ENCODE results near the gene NDUFS2.
A peak's percentile ranks its signal among the peaks of the same experiment; 100 is the strongest.

The NDUFS2 gene

DNA sequence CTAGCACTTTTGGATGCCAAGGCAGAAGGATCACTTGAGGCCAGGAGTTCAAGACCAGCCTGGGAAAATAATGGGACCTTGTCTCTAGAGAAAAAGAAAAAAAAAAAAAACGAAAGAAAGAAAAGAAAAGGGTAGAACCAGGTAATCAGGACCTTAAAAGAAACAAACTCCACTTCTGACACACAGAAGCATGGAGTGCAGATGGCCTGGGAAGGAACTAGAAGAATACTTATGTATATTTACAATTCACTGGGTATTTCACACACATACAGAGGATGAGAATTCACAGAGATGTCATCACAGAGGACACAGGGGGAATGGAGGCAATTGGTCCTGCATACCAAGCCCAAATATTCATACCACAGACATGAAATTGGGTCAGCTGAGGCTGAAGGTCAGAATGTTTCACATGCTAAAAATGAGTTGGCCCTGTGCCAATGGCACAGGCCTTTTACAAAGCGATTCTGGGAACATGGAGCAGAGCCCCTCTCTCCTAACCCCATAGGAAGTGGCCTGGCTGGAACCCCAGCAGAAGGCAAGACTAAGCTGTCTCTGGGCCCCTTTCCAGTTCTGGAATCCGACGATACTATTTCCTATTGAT lies 29.3 kb upstream of the NDUFS2 start:
- no peak for DNase-seq (ENCODE audit: low spot score)

DNA sequence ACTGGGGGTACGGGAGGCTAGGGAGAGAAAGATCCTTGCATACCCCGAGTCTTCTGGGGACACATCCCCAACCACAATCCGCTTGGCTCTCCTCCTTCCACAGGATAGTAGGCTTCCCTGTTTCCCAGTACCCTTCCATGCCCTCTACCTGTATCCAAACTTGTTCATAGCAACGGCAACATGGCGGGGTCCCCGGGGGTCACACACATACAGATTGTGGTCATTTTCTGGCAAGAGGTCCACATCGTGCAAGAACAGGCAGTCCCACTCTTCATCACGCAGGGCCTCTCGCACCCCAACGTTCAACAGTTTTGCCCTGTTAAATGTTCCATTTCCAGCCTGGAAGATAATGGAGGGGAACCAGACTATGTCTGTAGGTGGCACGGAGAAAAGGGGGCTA lies 28.5 kb upstream of the NDUFS2 start:
- DNase-seq (ENCODE audit: low spot score) = no peak

DNA sequence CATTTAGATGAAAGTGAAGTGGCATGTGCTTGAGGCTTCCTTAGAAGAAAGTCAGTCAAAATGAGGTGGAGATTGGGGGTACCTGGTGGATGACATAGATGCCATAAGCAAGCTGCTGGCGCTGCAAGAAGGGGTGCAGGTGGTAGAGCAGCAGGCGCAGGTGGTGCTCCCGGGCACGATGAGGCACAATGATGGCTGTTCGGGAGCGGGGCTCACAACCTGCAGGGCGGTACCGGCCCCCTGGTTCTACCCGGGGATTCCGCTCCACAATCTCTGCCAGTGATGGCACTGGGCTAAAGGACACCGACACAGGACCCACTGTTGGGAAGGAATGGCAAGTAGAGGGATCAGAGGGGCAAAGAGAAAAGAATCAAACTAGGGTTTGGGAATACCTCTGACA lies 27.3 kb upstream of the NDUFS2 start:
- no peak for DNase-seq (ENCODE audit: low spot score)

DNA sequence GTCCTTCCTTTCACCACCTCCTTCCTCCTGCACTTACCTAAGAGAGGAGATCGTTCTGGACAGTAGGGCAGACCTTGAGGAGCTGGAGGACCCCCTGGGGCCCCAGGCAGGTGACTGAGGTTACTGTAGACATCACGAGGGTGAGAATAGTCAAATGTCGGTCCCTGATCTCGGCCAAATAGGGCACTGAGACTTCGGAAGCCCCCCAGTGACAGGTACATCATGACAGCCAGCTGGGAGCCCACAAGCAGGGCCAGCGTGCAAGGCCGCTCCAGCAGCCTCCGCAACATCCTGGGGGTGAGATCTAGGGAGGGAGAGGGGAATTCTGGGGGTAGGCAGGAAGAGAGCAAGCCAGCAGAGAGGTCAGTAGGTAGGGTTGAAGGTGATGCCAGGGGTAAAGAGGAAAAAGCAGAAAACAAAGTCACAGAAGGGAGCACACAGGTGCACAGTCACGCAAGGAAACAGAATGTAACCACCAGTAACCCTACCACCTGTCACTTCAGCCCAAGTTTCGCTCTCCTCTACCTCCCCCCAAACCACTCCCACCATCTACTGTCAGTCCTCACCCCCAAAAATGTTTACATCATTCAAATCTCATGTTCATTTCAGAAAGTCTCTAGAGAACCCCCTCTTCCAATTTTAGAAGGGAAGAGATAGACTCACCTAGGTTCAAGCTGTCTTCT lies 26.3 kb upstream of the NDUFS2 start:
- DNase-seq (ENCODE audit: low spot score) = no peak

DNA sequence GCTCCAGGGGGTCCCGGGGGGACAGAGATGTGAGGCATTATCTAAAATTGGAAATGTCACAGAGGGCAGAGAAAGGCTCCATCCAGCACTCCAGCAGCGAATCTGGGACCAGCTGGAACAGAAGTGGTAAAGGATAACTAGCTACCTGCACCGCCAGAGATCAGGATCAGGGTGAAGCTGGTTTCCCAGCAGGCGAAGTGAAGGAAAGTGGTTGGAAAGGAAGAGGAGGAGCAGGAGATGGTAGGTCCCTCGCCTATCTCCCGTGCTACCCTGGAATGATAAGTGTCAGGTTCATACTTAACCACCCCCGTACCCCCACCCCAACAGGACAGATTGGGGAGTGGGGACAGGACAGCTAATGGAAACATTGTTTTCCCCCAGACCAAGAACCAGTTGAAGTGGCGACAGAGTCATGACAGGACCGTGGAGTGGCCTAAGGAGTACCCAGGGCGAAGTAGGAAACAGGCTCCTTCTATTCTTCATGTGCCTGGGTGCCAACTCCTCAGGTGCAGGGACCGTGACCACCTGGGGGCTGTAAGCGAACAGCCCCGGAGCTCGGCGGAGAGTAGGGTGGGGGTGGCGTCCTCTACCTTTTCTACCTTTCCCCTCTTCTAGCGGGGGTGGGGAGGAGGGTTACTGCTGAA lies 25.6 kb upstream of the NDUFS2 start:
- DNase-seq (ENCODE audit: low spot score) = no peak

DNA sequence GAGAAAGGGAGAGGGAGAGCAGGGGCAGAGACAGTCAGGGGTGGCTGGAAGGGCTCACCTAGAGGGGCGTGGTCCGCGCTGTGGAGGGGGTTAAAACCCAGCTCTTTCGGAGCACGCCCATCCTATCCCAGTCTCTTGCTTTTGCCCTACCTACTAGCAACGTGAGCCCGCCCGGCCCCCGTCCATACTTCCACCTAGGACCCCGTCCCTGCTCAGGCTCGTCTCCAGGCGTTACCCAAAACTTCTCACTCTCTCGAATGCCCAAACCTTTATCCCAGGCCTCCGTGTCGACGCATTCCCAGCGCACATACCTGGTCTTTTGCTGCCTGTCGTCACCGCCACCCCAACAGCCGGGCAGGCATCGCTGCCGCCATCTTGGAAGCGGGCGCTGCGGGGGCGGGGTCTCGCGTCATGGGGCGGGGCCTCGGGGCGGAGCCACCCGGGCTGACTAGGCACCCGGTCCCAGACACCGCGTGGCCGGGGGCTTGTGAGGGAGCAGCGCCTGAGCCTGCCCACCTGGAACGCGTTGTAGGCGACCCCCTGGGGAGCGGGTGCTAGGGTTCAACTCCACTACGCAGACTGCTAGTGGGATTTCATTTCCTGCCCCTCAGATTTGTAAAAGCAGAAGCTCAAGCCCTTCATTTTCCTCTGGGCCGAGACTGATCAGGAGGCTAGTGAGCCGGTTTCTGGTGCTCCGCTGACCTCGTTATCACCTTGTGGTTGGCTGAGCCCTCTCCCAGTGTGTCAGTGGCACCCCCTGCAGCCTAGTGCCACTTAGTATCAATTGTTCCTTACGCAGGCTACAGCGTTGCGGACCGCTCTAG lies 24.8 kb upstream of the NDUFS2 start, which contains the start of gene B4GALT3:
B4GALT3 (minus strand) TSS at position 396 of the 824 bp plus-strand sequence. CDS start 1,447 bp downstream, outside the sequence.
- DNase-seq (ENCODE audit: low spot score) = peak; percentile 95

DNA sequence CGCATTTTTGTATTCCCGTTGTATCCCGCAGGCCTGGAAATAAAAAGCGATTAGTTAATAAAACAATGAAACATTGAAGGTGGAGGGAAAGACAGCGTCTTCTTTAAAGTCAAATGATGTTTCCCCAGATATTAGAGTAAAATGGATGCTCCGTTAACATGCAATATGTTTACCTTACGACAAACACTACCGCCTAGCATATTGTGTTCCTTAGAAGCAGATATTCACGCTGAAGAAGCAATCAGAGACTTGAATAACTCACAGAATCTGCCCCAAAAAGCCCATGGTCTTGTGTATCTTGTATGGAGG lies 24.3 kb upstream of the NDUFS2 start:
- no peak for DNase-seq (ENCODE audit: low spot score)

DNA sequence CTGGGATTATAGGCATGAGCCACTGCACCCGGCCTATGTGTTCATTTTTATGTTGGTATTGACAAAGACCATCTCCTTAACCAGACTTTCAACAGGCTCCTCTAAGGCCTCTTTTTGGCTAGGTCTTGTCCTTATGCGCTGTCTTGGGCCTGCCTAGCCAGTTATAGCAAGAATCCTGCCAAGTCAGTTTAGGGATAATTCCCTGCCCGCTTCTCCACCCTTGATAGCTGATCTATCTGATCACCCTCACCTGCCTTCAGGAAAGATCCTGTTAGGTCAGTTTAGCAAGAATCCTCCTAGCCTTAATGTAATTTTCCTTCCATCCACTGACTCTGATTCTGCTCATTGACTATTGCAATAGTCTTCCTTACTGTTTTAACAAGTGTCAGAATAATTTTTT lies 22.5 kb upstream of the NDUFS2 start:
- DNase-seq (ENCODE audit: low spot score) = no peak

DNA sequence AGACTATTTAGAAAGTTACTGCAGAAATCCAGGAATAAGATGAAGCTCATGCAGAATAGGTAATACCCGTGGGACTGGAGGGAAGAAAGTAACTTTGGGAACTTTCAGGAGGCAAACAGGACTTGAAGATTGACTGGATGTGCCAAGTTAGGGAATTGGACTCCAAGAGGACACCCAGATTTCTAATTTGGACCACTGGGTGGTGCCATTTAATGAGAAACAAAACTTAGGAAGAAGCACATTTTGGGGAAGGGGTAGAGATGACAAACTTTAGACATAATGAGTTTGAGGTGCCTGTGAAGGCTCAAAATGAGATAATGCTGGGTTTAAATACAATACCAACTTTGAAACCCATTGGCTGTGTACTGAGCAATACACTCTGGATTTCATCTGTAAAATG lies 21.5 kb upstream of the NDUFS2 start:
- DNase-seq (ENCODE audit: low spot score) = no peak

DNA sequence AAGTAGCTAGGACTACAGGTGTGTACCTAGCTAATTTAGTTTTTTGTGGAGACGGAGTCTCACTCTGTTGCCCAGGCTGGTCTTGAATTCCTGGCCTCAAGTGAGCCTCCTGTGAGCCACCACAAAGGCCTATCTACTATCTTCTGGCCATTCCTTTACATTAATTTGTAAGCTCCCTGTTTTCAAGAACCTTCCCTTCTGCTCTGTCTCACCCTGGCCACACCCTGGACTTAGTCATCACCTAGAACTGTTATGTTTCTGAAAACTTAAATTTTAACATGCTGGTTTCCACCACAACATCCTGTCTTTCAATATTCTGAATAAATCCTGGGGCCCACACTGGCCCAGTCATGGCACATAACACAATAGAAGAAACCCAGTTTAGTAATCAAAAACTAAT lies 20.0 kb upstream of the NDUFS2 start:
- DNase-seq (ENCODE audit: low spot score) = peak; percentile 88

DNA sequence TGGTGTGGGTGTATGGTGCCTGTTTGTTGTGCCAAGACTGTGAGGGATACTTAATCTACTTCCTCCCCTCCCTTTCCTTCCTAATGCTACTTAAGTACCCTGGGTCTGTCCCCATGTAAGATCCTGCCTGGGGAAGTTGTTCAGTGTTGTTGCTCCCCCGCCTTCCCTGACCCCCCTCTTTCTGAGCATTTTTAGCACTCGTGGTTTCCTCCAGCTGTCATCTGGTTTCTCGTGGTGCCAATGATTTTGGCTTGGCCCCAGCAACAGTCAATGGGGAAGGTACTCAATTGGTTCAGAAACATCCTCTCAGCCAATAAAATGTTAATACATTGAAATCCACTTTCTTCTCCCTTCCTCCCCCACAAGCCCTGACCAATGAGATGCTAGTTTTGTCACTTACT lies 16.9 kb upstream of the NDUFS2 start:
- peak; percentile 86 for DNase-seq (ENCODE audit: low spot score)

DNA sequence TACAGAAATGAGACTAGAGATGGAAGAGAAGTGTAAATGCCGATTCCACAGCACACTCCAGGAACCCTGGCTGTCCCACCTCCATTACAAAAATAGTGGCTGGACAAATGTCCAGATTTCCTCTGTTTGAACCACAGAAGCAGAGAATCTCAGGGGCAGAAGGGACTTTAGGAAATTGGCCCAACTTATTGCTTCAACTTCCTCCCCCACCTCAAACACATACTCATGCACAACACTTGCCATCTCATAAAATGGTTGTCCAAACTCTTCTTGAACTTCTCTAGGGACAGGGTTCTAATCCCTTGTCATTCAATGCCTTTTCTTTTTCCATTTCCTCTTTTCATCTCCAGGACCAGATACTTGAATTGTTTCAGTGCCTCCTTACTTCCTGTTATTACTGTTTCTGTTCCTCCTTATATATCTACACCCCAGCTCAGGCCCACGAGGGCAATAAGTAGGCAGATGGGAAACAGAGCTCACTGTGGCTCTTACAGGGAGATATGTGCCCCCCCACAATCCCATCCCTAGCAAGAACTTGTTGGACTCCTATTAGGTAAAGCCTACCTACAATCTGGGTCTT lies 16.3 kb upstream of the NDUFS2 start:
- DNase-seq (ENCODE audit: low spot score) = no peak

DNA sequence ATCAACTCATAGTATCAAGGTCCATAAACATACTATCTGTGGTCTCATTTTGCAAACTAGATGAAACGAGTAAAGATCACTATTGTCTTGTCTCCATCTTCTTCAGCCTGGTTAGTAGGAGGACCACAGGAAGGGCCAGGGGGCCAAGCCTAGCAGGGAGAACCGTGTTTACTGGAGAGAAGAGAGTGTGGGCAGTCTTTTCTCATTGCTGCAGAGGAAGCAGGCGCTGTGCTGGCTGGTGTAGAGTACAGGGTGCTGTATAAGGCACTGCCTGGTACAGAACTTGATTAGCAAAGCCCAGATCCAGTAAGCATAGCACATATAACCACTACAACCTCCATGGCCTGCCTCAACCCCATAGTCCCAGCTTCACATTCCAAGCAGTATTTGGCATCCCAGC lies 14.9 kb upstream of the NDUFS2 start:
- DNase-seq (ENCODE audit: low spot score) = no peak

DNA sequence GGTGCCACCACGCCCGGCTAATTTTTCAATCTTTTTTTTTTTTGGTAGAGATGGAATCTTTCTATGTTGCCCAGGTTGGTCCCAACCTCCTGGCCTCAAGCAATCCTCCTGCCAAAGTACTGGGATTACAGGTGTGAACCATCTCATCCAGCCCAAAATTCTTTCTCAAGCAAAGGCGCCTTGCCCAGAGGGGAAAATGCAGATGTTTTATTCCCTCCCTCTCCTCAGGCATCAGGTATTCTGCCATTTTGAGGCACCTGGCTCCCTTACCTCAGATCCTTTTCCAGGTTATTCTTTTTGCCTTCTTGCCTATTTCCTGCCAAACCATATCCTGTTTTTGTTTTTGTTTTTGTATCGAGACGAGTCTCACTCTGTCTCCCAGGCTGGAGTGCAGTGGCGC lies 13.8 kb upstream of the NDUFS2 start:
- no peak for DNase-seq (ENCODE audit: low spot score)

DNA sequence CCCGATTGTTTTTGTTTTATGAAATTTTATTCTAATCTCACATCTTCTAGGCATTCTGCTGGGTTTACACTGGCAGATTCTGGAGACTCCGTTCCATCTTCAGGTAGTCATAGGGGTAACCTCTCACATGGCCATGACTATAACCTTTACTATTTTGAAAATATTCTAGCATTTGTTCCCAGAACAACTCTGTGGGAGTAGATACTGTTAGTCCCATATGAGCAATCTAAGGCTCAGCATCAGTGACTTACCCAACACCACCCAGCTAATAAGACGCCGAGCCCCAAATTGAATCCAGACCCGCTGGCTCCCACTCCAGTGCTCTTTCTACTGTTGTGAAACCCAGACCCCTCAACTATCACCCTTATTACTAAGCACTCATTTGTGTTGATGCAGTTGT lies 13.1 kb upstream of the NDUFS2 start:
- no peak for DNase-seq (ENCODE audit: low spot score)

DNA sequence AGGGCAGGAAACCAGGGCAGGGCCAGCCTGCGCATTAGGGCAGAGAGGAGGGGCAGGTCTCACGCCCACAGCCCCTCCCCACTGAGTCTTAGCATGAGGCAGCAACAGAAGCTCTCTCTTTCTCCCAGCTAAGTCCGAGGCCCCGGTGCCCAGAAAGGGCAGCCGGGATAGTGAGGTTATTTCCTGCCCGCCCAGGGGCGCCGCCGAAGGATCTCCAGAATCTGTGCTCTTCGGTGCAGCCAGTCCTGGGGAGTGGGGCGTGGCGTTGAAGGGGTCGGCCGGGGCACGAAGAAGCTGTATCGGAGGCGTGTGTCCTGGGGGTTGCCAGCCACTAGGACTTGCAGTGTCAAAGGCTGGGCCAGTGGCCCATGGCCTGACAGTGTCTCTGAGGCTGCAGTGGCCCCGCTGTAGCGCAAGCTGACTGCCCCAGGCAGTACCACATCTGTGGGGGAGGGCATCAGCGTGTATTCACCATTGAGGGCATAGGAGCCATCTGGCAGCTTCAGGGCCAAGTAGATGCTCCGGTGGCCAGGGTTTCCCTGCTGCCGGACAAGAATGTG lies 11.1 kb upstream of the NDUFS2 start:
- no peak for DNase-seq (ENCODE audit: low spot score)

DNA sequence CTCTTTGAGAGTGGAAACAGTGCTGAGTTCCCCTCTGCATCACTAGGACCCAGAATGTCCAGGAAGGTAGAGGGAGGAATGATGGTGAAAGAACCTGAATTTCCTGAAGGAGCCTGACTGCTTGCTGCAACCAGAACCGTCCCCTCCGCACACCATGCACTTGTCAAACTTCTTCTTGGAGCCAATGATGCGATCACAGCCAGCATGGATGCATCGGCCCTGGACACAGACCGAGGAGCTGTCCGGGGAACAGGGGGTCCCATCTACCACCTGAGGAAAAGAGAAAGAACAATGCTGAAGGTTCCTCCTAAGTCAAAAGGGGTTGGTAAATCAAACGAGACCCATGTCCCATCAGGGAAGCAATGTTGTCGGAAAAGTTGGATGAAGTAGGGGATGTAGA lies 10.2 kb upstream of the NDUFS2 start:
- DNase-seq (ENCODE audit: low spot score) = no peak

DNA sequence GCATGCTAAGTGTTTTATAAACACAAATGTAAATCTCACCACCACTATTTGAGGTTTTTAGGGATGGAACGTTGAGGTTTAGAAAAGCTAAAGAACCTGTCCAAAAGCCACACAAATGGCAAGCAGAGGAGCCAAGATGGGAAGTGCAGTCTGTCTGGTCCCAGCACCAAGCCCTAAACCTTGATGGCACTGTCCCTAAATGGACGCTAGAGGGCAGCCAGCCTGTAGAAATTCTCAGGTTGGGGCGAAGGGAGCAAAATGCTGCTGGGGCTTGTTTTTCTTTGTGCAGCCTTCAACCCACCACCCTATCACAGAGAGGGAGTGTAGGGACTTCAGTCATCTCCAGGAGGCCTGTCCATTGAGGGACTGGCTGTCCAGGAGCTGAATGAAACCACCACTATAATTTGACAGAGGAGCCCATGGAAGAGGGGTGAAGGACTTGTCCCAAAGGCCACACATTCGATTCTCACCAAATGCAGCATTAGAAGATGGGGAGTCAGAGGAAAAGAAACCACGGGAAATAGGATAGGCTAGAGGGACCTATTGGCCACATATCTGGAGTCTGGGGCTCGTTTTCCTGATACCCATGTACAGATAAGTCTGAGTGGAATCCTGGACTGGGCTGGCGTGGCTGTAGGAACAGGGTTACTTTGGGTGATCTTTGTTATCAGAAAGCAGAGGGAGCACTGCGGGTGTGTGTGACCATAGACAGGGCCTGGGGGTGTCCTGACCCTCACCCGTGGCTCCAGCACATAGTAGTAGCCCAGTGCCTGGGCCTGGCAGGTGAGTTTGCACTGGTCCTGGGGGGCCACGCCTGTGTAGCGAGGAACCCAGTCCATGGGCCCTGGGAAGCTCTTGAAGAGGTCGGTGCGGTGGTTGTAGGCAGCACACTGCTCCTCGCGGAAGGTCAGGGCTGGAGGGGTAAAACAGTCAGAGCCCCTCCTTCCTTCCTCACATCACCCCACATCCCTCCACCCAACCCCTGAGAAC lies 9.4 kb upstream of the NDUFS2 start:
- DNase-seq (ENCODE audit: low spot score) = peak; percentile 83

DNA sequence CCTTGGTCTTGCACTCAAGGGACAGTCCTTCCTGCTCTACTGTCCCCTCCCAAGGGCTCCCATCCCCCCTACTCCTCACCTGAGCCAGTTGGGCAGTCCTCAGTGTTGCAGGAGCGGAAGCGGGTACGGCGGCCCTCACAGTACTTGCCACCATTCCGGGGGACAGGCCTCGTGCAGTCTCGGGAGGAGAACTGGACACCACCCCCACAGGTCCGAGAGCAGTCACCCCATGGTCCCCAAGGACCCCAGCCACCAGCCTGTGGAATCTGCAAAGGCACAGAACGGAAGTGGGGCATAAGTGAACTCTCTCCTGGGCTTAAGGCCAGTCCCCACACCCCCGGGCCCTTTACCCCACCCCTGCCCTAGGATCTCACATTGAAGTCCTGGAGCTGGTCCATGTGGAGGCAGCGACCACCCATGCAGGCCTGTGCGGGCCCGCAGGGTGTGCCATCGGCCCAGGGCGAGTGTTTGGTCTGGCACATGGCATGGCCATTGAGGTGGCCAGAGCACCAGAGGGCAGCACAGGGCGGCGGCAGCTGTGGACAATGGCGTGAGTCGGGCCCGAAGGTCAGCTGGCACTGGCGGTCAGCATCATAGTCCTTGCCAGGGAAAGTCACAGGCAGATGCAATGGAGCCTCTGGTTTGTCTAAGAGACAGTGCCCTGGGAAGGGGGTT lies 8.5 kb upstream of the NDUFS2 start:
- no peak for DNase-seq (ENCODE audit: low spot score)

DNA sequence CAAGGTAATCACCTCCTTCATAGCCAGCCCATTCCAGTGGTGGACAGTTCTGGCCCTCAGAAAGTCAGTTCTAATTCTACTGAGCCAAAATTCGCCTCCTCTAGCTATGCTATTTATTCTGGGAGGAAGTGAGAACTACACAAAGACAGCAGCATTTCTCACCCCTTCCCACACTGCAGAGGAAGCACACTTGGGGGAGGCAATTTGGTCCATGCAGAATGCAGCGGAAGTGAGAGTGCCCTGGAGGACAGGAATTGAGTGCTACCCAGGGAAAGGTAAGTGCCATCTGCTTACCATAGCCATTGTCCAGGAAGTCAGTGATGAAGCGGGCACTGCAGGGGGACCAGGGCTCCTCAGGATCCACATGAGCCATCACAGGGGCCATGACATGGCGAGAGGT lies 7.0 kb upstream of the NDUFS2 start:
- DNase-seq (ENCODE audit: low spot score) = no peak

All from activated CD4-positive, alpha-beta T cell treated with anti-CD3 and anti-CD28 coated beads, Interleukin-2, Interleukin-4, amounts not matched to agents 100 ng/mL and 50 ng/mL, durations not matched to agents 16 hours and 8 hours (primary cell).